Tibial nerve (tissue), 4 donors: ENCODE data around the gene CTNNAL1. TPM values are rescaled to one million over a fixed set of nuclear protein-coding genes. Genes with fewer than 3 reads are reported as not detected.

Source experiments
- DNase-seq, 2 donors: peaks; one replicate each; pipeline ENCODE4 v3.0.0-alpha.2; 2019; ENCODE audit warnings: low spot score in 2 of 2
- H3K27ac ChIP-seq, 4 donors: fragments of 200-600 bp; sonication (generic) in 3 of 4; one replicate each; pipeline ENCODE4 v1.5.1; 2017 to 2019; ENCODE audit warnings: mild to moderate bottlenecking in 1 of 4
- H3K27me3 ChIP-seq, 2 donors: fragments of 200-600 bp; sonication (generic) in 1 of 2; one replicate each; pipeline versions ENCODE4 v1.5.1 to v1.6.0; 2017 to 2019
- H3K36me3 ChIP-seq, 3 donors: fragments of 200-600 bp; sonication (generic); one replicate each; pipeline ENCODE4 v1.5.1; 2018 to 2019
- H3K4me1 ChIP-seq, 4 donors: fragments of 200-600 bp; sonication (generic) in 3 of 4; one replicate each; pipeline ENCODE4 v1.5.1; 2017 to 2019
- H3K4me3 ChIP-seq, 4 donors: fragments of 200-600 bp; sonication (generic) in 3 of 4; one replicate each; pipeline ENCODE4 v1.5.1; 2017 to 2019; ENCODE audit warnings: mild to moderate bottlenecking in 1 of 4, moderate library complexity in 1 of 4
- H3K9me3 ChIP-seq, 4 donors: fragments of 200-600 bp; sonication (generic) in 3 of 4; one replicate each; pipeline ENCODE4 v1.5.1; 2017 to 2019
- CTCF ChIP-seq, 5 experiments: fragments of 200-600 bp in 3 of 5; fragments of 450-650 bp in 2 of 5; sonication (generic) in 3 of 5; IDR thresholded peaks; one replicate each; pipeline ENCODE4 v1.5.1; 2016 to 2019; ENCODE audit warnings: antibody characterized with exemption in 5 of 5, mild to moderate bottlenecking in 3 of 5, moderate library complexity in 2 of 5
- EP300 ChIP-seq, 2 donors: sonication (generic); formaldehyde crosslinking; IDR thresholded peaks; one replicate each; pipeline ENCODE4 v1.6.1; 2017; ENCODE audit warnings: antibody characterized with exemption in 2 of 2, mild to moderate bottlenecking in 1 of 2
- POLR2A ChIP-seq, 2 donors: fragments of 450-650 bp; IDR thresholded peaks; one replicate each; pipeline ENCODE4 v1.6.1; 2017; ENCODE audit warnings: antibody characterized with exemption in 2 of 2, mild to moderate bottlenecking in 2 of 2, moderate library complexity in 2 of 2
- WGBS, 2 donors: methylation state at CpG; one replicate each; pipeline ENCODE4 v1.1.5; 2018; 5-methylcytosine and 5-hydroxymethylcytosine counted together
- total RNA-seq, 4 donors: library from RNA; depleted of rRNA; stranded (reverse); fragments of >200 nt; gene quantifications; one replicate each; pipeline ENCODE4 v1.1.0, GENCODE V29; 2016

Gene CTNNAL1
- total RNA-seq, 4 donors from 2014 or later, result 52.8 to 144 (median 118) TPM

- DNase-seq, result no peak
- Histone ChIP-seq H3K27ac (peak overlapping the region; percentile 25 to 78 (median 59)), H3K9me3 (no peaks in the 10 kb centered on the region), H3K4me1 (peaks cover 0 to 27% (median 13%) of the 10 kb centered on the region in 4 donors), H3K4me3 (no peak overlapping the region), H3K27me3 (no peaks in the 10 kb centered on the region), H3K36me3 (peaks cover 0 to 83% (median 14%) of the 10 kb centered on the region in 3 donors)
- TF ChIP-seq POLR2A (IDR thresholded peaks at IDR 0.05), result no peak
- no peak for TF ChIP-seq EP300 (IDR thresholded peaks at IDR 0.05)
- TF ChIP-seq CTCF (IDR thresholded peaks at IDR 0.05), result no peak
- WGBS, 2 donors, result 47 to 52% methylated on average over 1 of the region's 1 CpG
Measured at GRCh38 chr9:109051733-109052132, 38.4 kb upstream of the CTNNAL1 start.

DNA sequence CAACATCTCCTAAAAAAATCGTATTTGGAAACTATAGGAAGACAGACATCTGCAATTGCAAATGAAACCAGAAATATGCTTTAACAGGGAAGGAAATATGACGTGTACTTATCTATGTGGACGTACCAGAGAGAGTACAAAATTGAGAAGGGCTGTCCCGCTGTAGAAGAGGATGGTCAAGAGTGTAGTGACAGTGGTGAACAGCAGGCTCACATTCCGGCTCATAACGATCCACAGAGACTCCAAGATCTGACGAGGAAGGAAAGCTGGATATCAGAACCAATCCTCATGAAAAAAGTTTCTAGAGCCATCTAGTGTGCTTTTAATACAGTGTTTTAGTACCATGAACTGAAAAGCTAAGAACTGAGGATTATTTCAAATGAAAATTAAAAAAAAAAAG is 37.1 kb upstream of the CTNNAL1 start:
- TF ChIP-seq EP300 (IDR thresholded peaks at IDR 0.05) (no peak), CTCF (IDR thresholded peaks at IDR 0.05) (no peak), POLR2A (IDR thresholded peaks at IDR 0.05) (no peak)
- no peaks in the 10 kb centered on the region for H3K9me3 ChIP-seq
- peaks cover 0 to 83% (median 14%) of the 10 kb centered on the region in 3 donors for H3K36me3 ChIP-seq
- no peaks in the 10 kb centered on the region for H3K27me3 ChIP-seq
- H3K27ac ChIP-seq, result peak overlapping the region; percentile 23 to 78 (median 59)
- WGBS, 2 donors, result 45 to 48% methylated on average over 7 of the region's 7 CpGs
- H3K4me3 ChIP-seq, result no peak overlapping the region
- DNase-seq, result no peak
- peaks cover 0 to 27% (median 13%) of the 10 kb centered on the region in 4 donors for H3K4me1 ChIP-seq

DNA sequence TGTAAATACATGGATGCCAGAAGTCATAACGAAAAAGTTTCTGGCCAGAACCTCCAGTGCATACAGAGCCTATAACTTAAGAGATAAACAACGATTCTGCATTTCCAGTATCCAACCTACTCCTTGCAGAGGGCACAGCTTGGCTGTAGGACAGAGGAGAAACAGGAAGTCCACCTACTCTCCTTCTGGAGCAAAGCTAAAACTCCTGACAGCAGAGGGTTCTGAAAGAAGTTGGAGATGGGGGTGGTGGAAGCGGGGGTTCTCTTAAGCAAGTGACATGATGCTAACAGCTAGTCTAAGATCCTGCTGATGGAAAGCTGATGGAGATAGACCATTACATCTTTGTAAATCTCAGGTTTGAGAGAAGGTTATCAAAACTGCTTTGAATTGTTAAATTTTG is 35.5 kb upstream of the CTNNAL1 start:
- no peak overlapping the region for H3K4me3 ChIP-seq
- peaks cover 0 to 83% (median 14%) of the 10 kb centered on the region in 3 donors for H3K36me3 ChIP-seq
- 68 to 77% methylated on average over 3 of the region's 3 CpGs for WGBS, 2 donors
- no peak for TF ChIP-seq CTCF (IDR thresholded peaks at IDR 0.05)
- TF ChIP-seq EP300 (IDR thresholded peaks at IDR 0.05), result no peak
- TF ChIP-seq POLR2A (IDR thresholded peaks at IDR 0.05), result no peak
- peaks cover 0 to 25% (median 11%) of the 10 kb centered on the region in 4 donors for H3K4me1 ChIP-seq
- DNase-seq, result no peak
- H3K27ac ChIP-seq, result peak overlapping the region in 2 of 4 donors; percentile 70 to 78
- H3K27me3 ChIP-seq, result no peaks in the 10 kb centered on the region
- H3K9me3 ChIP-seq, result no peaks in the 10 kb centered on the region

GRCh38 chr9:109047259-109047658 is 34.0 kb upstream of the CTNNAL1 start:
- DNase-seq, result no peak
- peak overlapping the region in 2 of 4 donors; percentile 15 to 47 for H3K27ac ChIP-seq
- H3K9me3 ChIP-seq, result no peaks in the 10 kb centered on the region
- H3K36me3 ChIP-seq, result peaks cover 0 to 89% (median 14%) of the 10 kb centered on the region in 3 donors
- peaks cover 0 to 20% (median 5%) of the 10 kb centered on the region in 4 donors for H3K4me1 ChIP-seq
- 65 to 67% methylated on average over 2 of the region's 2 CpGs for WGBS, 2 donors
- no peak overlapping the region for H3K4me3 ChIP-seq
- no peak for TF ChIP-seq EP300 (IDR thresholded peaks at IDR 0.05)
- TF ChIP-seq POLR2A (IDR thresholded peaks at IDR 0.05), result no peak
- no peak for TF ChIP-seq CTCF (IDR thresholded peaks at IDR 0.05)
- H3K27me3 ChIP-seq, result no peaks in the 10 kb centered on the region

DNA sequence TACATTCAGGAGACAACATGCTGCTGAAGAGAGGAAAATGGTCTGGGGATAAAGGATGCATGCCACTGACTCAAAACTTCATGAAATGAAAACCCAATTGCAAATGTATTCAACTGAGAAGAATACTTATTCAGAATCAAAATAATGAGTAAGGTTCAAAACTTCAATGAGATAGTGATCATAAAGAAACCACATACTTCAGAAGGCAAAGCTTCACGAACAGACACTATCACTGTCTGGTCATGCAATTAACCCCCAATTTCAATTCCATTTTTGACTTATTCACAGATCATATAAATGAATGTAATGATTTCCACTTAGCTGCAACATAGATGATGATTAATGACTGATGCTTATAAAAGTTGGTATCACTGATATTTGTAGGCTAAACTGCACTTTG is 33.0 kb upstream of the CTNNAL1 start:
- Histone ChIP-seq H3K27me3 (no peaks in the 10 kb centered on the region), H3K36me3 (peaks cover 0 to 95% (median 14%) of the 10 kb centered on the region in 3 donors), H3K27ac (peak overlapping the region in 2 of 4 donors; percentile 15 to 47), H3K4me3 (no peak overlapping the region), H3K9me3 (no peaks in the 10 kb centered on the region), H3K4me1 (peaks cover 0 to 11% (median 5%) of the 10 kb centered on the region in 4 donors)
- DNase-seq, result no peak
- WGBS, 2 donors, result 51 to 73% methylated on average over 1 of the region's 1 CpG
- TF ChIP-seq CTCF (IDR thresholded peaks at IDR 0.05), result no peak
- no peak for TF ChIP-seq EP300 (IDR thresholded peaks at IDR 0.05)
- TF ChIP-seq POLR2A (IDR thresholded peaks at IDR 0.05), result no peak
